Measurements from ENCODE around the gene GALNT18.

GALNT18 gene

GRCh38 chr11:11586465-11586864, 35.3 kb downstream of the GALNT18 start:
- no peak for DNase-seq (ENCODE audit: low read depth)

DNA sequence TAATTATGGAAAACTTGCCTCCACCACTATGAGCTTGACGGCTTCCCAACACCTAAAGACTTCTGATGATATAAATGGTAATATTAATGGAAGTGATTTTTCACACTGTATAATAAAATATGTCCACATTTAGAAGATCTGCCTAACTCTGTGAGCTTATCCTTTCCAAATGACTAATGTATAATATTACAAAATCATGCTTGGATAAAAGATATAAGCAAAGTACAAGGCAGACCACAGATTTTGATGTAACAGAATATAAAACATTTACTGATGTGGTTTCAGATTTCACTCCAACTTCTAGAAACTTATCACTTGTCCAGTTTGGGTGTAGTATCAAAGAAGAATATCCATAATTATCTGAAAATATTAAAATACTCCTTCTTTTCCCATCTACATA, 36.9 kb downstream of the GALNT18 start:
- no peak for DNase-seq (ENCODE audit: low read depth)

- no peak for DNase-seq (ENCODE audit: low read depth)
Observed at GRCh38 chr11:11584530-11584810, 37.3 kb downstream of the GALNT18 start.

DNA sequence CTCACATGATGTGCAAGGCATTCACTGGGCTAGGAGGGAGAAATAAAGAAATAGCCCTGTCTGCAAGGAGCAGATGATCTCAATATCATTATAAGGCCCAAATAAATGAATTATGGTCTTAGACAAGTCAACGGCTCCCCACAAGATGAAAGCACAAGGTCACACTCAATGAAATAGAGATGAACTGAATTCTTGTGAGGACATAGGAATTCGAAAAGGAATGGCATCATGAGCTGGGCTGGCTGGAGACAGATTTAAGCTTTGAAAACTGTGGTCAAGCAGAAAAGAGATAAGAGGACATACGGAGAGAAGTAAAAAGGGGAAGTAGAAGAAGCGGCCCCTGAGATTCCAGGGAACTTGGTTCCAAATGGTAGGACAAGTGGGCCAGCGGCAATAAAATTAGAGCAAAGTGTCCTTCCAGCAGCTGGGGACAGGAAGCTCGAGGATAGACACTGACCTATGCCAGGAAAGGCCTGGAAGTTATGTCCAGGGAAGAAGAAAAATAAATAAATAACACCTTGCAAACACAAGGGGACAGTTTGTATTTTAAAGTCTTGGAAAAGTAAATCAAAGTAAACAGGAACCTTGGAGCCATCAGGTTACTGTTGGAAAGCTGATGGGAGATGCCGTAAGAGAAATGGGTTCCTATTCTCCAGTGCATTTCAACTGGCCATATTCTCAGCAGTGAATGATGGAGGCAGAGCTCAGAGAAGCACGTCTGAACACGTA, 37.8 kb downstream of the GALNT18 start:
- DNase-seq (ENCODE audit: low read depth): no peak

DNA sequence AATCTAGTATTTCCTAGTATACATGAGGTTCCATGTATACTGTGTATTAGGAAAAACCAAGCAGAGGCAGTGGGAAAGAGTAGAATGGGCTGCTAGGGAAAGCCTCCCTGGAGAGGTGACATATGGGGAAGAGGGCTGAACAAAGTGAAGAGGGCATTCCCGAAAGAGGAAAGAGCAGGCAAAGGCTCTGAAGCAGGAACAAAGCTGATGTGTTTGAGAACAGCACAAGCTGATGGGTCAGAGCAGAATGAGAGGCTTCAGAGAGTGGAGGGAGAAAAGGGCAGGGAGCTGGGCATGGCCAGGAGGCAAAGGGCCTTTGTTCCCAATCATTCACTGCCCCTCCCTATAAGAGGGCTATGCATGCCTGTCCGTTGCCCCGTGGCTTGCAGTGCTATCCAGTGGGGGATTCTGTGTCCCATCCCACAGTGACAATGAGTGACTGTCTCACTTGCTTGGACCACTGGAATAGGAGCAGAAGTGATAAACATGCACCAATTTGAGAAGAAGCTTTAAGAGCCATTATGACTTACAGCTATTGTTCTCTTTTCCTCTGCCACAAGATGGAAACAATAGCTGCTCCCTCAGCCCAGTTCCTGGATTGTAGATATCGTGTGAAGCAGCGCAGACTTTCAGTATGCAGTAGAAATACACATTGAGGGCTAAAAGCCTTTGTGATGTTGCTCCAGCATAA, 39.6 kb downstream of the GALNT18 start:
- DNase-seq (ENCODE audit: low read depth): no peak

- no peak for DNase-seq (ENCODE audit: low read depth)
Observed at GRCh38 chr11:11581481-11581880, 40.3 kb downstream of the GALNT18 start.

GRCh38 chr11:11580841-11581411, 40.9 kb downstream of the GALNT18 start:
- DNase-seq (ENCODE audit: low read depth): no peak

DNA sequence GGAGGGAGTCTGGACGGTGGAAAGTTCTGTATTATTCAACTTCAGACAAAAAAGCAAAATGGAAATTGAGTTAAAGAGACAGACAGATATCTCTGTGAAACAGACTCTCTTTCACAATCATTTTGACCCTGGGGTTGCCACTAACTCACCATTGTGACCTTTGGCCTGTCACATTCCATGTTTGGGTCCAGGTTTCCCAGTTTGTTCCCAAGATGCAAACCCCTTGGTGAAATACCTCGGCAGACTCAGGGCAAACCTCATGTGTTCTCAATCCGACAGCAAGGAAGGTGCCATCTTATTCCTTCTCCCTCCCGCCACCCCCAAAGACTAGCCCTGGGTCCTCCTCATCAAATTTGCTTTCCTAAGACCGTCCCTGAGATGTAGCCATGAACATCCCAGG, 41.8 kb downstream of the GALNT18 start:
- DNase-seq (ENCODE audit: low read depth): no peak

GRCh38 chr11:11579012-11579988, 42.5 kb downstream of the GALNT18 start:
- no peak for DNase-seq (ENCODE audit: low read depth)

GRCh38 chr11:11577932-11578911, 43.6 kb downstream of the GALNT18 start:
- DNase-seq (ENCODE audit: low read depth): no peak

DNA sequence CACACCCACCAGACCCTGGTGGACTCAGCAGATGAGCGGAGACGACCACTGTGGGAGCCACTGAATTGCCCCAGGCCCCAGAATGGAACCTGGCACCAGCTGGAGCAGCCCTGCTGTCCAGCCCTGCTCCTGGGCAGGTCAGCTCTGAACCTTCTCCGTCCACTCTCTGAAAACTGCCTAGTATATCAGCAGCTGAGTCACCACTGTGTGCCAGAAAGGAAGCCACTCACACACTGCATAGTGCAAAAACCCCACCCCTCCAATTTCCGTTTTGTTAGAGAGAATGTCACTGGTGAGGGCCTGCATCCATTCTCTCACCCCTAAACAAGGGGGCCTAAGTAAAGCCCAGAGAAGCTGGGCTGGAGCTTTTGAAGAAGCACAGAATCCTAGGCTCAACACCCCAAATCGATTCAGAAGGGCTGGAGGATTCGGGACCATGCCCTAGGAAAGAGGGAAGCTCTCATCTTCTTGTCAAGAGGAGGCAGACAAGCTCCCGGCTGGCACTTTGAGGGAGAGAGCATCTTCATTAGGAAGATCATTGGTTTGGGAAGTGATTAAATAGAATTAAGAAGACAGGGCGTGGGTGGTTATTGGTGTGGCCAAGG, 44.5 kb downstream of the GALNT18 start:
- DNase-seq (ENCODE audit: low read depth): no peak

- DNase-seq (ENCODE audit: low read depth): no peak
Observed at GRCh38 chr11:11574373-11575287, 47.2 kb downstream of the GALNT18 start.

GRCh38 chr11:11572386-11572785, 49.4 kb downstream of the GALNT18 start:
- DNase-seq (ENCODE audit: low read depth): no peak

DNA sequence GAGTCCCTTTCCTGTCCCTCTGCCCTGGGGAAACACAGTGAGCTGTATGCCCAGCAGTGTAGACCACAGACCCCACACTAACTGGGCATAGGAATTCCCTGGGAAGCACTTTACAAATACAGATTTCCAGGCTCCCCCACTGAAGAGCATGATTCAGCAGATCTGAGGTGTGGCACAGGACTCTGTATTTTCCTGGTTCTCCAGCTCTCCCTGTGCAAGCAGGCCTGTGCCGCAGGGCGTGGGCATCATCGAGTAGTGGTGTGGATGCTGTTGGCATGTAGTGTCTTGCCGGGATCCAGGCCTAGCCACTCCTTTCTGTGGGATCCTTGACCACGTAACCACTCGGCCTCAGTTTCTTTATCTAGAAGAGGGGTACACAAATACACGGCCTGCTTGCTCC, 49.9 kb downstream of the GALNT18 start:
- DNase-seq (ENCODE audit: low read depth): no peak

DNA sequence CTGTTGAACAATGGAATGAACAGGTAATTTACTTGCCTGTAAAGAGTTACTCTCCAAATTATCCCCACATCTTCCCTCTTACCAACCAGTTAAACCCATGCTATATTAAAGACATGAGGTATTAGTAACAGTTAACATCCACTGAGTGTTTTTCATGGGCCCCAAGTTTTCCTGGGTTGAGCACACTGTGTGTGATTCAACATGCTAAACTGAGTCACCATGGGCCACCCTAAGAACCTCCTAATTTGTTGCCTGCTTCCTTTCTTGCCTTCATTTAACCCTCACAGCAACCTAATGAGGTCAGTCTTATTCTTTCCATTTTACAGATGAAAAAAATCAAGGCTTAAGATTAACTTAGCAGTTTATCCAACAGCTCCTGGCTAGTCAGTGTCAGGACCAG, 51.0 kb downstream of the GALNT18 start:
- DNase-seq (ENCODE audit: low read depth): no peak

GRCh38 chr11:11569936-11570491, 51.8 kb downstream of the GALNT18 start:
- DNase-seq (ENCODE audit: low read depth): no peak

DNA sequence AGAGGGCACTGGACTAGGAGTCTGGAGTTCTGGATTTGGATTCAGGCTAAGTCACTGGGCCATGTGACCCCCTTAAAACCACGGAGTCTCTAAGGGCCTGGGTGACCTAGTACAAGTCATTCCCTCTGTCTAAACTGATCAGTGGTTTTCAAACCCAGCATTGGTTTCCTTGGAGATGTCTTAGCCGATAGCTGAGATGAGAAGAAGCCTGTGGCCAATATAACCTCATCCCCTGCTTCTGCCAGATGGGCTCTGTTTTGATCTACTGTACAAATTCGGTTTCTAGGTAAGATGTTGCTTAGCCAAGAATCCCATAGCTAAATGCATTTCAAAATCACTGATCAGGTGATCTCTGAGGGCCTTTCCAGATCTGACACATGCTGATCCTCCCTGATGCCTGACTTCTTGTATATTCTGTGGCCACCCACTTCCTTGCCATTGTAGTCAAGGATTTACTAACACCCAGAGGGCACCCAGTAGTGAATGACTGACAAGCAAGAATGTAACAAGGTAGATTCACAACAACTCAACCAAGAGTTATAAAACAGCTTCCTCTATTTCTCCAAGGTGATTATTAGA, 53.1 kb downstream of the GALNT18 start:
- no peak for DNase-seq (ENCODE audit: low read depth)

DNA sequence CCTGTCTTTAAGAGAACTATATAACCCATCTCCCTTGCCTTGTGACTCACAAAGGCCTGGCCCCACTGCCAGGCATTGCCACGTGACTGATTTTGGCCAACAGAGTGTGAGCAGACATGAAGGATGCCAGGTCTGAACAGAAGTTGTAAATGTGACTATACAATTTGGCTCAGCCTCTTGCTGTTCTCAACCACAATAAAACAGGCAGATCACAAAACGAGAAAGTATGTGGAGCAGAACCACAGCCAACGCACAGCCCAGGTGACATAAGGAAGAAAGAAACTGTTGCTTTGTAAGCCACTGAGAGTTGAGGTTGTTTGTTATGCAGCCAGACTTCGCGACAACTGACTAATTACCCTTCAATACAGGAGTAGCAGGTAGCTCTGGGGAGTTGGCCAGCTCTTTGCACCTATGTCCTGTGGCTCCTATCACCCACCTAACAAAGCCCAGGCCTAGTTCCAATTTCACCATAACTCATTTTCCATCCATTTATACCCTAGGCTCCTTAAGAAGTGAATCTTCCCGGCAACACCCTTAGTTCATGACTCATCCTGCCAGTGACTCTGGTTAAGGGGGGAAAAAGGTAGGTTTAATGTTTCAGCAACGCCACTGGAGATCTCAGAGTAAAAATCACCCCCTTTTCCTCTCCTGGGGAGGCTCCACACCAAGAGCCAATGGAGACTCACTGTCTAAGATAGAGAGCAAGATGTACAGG, 53.7 kb downstream of the GALNT18 start:
- no peak for DNase-seq (ENCODE audit: low read depth)

All from GM04504 (cell line).